Measurements from ENCODE around the gene TGOLN2. TPM values are rescaled to one million over a fixed set of nuclear protein-coding genes. Genes with fewer than 3 reads are reported as not detected.

Gene TGOLN2
- total and polyA plus RNA-seq, 2 of the 13 experiments (the other 11 are each of a cell fraction or from before 2014, with no cell fraction given), result 99.6 to 155 TPM

DNA sequence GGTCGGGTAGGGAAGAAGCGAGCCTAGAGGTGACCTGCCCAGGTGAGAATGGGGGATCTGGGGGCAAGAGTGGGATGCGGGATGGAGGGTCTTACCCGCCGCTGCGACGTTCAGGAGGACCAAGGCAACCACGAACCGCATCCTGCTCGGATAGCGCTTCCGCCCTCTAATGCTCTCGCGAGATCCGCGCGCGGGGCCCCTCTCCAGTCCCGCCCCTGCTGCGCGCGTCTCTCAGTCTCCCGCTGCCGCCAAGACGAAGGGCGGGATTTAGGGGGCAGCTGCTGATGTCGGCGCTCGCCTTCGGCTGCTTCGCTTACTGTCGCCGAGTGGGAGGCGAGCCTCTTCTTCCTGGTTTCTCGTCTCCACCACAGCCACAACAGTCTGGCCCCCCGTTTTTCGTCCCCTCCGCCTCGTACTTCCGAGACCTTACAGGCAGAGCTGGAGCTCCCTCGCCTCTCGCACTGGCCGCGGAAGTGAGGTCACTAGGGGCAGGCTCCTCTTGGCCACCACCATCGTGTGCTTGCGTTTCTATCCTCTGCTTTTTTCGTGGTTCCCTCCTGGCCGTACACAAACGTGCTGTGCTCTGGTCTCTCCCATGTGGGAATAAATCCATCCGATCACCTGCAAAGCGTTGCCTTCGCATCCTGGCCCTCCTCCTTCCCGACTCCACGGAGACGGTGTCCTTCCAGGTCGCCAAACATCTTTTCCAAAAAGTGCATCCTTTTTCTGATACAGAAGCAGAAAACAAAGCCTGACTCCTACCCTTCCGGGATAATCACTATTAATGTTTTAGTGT, at the start of gene TGOLN2 (continued):
- peak; percentile 83 for TF ChIP-seq TEF (CRISPR knock-in tag; IDR thresholded peaks at IDR 0.05)
- TF ChIP-seq, protein P1, sequence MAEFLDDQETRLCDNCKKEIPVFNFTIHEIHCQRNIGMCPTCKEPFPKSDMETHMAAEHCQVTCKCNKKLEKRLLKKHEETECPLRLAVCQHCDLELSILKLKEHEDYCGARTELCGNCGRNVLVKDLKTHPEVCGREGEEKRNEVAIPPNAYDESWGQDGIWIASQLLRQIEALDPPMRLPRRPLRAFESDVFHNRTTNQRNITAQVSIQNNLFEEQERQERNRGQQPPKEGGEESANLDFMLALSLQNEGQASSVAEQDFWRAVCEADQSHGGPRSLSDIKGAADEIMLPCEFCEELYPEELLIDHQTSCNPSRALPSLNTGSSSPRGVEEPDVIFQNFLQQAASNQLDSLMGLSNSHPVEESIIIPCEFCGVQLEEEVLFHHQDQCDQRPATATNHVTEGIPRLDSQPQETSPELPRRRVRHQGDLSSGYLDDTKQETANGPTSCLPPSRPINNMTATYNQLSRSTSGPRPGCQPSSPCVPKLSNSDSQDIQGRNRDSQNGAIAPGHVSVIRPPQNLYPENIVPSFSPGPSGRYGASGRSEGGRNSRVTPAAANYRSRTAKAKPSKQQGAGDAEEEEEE (CRISPR knock-in tag; IDR thresholded peaks at IDR 0.05; ENCODE audit: borderline replicate concordance), result peak; percentile 90; the same call in 1 of the 2 replicates
- peak; percentile 83; the same call in 1 of the 2 replicates for TF ChIP-seq ZNF124 (CRISPR knock-in tag; IDR thresholded peaks at IDR 0.05)
- TF ChIP-seq ZNF660 (CRISPR knock-in tag; IDR thresholded peaks at IDR 0.05; ENCODE audit: borderline replicate concordance, low read depth), result peak; percentile 82
- TF ChIP-seq, protein P2, sequence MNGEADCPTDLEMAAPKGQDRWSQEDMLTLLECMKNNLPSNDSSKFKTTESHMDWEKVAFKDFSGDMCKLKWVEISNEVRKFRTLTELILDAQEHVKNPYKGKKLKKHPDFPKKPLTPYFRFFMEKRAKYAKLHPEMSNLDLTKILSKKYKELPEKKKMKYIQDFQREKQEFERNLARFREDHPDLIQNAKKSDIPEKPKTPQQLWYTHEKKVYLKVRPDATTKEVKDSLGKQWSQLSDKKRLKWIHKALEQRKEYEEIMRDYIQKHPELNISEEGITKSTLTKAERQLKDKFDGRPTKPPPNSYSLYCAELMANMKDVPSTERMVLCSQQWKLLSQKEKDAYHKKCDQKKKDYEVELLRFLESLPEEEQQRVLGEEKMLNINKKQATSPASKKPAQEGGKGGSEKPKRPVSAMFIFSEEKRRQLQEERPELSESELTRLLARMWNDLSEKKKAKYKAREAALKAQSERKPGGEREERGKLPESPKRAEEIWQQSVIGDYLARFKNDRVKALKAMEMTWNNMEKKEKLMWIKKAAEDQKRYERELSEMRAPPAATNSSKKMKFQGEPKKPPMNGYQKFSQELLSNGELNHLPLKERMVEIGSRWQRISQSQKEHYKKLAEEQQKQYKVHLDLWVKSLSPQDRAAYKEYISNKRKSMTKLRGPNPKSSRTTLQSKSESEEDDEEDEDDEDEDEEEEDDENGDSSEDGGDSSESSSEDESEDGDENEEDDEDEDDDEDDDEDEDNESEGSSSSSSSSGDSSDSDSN (CRISPR knock-in tag; IDR thresholded peaks at IDR 0.05), result peak; percentile 93
- TF ChIP-seq CENPT (CRISPR knock-in tag; IDR thresholded peaks at IDR 0.05; ENCODE audit: low read depth), result peak; percentile 76
- TF ChIP-seq RBM22 (optimal IDR thresholded peaks at IDR 0.05; ENCODE audit: low read length), result peak; percentile 80
- peak; percentile 83; the same call in 1 of the 2 replicates for TF ChIP-seq ZNF614 (CRISPR knock-in tag; IDR thresholded peaks at IDR 0.05; ENCODE audit: borderline replicate concordance)
- peak; percentile 95 for TF ChIP-seq HOXD1 (CRISPR knock-in tag; IDR thresholded peaks at IDR 0.05)
- peak; percentile 92; the same call in 1 of the 2 replicates for TF ChIP-seq HOXA5 (CRISPR knock-in tag; IDR thresholded peaks at IDR 0.05)
- TF ChIP-seq, protein P3, sequence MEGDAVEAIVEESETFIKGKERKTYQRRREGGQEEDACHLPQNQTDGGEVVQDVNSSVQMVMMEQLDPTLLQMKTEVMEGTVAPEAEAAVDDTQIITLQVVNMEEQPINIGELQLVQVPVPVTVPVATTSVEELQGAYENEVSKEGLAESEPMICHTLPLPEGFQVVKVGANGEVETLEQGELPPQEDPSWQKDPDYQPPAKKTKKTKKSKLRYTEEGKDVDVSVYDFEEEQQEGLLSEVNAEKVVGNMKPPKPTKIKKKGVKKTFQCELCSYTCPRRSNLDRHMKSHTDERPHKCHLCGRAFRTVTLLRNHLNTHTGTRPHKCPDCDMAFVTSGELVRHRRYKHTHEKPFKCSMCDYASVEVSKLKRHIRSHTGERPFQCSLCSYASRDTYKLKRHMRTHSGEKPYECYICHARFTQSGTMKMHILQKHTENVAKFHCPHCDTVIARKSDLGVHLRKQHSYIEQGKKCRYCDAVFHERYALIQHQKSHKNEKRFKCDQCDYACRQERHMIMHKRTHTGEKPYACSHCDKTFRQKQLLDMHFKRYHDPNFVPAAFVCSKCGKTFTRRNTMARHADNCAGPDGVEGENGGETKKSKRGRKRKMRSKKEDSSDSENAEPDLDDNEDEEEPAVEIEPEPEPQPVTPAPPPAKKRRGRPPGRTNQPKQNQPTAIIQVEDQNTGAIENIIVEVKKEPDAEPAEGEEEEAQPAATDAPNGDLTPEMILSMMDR (CRISPR knock-in tag; IDR thresholded peaks at IDR 0.05), result peak; percentile 47
- TF ChIP-seq KMT2A (CRISPR knock-in tag; IDR thresholded peaks at IDR 0.05), result peak; percentile 99
- peak; percentile 77; the same call in 1 of the 2 replicates for TF ChIP-seq RARG (CRISPR knock-in tag; IDR thresholded peaks at IDR 0.05; ENCODE audit: low read depth)
- TF ChIP-seq ETV5 (CRISPR knock-in tag; IDR thresholded peaks at IDR 0.05; ENCODE audit: borderline replicate concordance), result peak; percentile 89
- no peak for TF ChIP-seq ZNF512B (CRISPR knock-in tag; IDR thresholded peaks at IDR 0.05; ENCODE audit: borderline replicate concordance)

Measured in HepG2 (cell line).